Fibroblast of villous mesenchyme (primary cell): ENCODE data around the gene FMO4. TPM values are rescaled to one million over a fixed set of nuclear protein-coding genes. Genes with fewer than 3 reads are reported as not detected.
"Not testable (repeated sequence)": the region's sequence is repeated elsewhere in the genome, so short reads cannot be mapped to it uniquely, and the experiment has no call there.

ENCODE experiments used
- DNase-seq: peaks from one replicate; pipeline ENCODE4 v3.0.0-alpha.2; 2010; ENCODE audit warnings: low read depth
- H3K4me3 ChIP-seq: 2 replicates; pipeline ENCODE4 v1.5.1; 2011; ENCODE audit warnings: low read depth, mild to moderate bottlenecking, low read length
- total RNA-seq: library from RNA; depleted of rRNA; stranded (reverse); fragments of >200 nt; gene quantifications from 2 replicates; pipeline ENCODE4 v1.2.3, GENCODE V29; 2012
- TF ChIP-seq, protein P1 (sequence below): IDR thresholded peaks from 2 replicates; pipeline ENCODE4 v1.5.1; 2012; ENCODE audit warnings: low read depth, mild to moderate bottlenecking, low read length; ENCODE audit not compliant: insufficient read depth

FMO4 gene
- total RNA-seq, 1 donor, result 1.7 TPM

DNA sequence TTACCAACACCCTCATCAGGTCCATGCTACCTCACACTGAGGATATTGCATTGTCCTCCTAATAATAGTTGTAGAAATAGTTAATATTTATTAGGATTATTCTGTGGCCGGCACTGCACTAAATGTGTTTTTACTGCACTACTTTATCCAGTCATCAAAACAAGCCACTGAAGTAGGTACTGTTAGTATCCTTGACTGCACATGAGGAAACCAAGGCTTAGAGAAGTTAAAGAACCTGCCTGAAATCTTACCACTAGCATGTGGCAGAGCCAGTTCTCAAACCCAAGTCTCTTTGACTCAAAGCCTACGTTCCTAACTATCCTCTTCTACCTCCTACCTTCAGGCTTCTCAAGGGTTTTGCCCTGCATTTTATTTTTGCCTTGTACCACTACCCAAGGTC lies 34.7 kb upstream of the FMO4 start:
- TF ChIP-seq, protein P1, sequence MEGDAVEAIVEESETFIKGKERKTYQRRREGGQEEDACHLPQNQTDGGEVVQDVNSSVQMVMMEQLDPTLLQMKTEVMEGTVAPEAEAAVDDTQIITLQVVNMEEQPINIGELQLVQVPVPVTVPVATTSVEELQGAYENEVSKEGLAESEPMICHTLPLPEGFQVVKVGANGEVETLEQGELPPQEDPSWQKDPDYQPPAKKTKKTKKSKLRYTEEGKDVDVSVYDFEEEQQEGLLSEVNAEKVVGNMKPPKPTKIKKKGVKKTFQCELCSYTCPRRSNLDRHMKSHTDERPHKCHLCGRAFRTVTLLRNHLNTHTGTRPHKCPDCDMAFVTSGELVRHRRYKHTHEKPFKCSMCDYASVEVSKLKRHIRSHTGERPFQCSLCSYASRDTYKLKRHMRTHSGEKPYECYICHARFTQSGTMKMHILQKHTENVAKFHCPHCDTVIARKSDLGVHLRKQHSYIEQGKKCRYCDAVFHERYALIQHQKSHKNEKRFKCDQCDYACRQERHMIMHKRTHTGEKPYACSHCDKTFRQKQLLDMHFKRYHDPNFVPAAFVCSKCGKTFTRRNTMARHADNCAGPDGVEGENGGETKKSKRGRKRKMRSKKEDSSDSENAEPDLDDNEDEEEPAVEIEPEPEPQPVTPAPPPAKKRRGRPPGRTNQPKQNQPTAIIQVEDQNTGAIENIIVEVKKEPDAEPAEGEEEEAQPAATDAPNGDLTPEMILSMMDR, result no peak
- DNase-seq, result no peak
- no peak overlapping the region for H3K4me3 ChIP-seq

DNA sequence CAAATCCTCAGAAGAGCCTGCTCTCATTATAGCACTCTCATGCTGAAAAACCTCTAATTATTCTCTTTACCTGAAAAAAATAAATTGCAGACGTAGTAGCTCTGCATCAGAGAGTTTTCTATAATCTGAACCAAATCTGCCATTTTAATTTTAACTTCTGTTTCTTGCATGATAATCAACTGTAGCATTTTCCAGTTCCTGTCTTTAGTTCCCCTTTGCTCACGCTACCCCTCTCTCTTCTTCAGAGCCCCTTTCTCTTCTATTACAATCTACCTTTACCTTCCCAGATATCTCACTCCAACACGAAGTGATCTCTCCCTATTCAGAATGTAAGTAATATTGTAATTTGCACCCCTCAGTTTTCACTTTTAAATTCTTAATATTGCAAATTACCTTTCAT lies 34.3 kb upstream of the FMO4 start:
- DNase-seq, result no peak
- no peak overlapping the region for H3K4me3 ChIP-seq
- TF ChIP-seq, protein P1, result no peak

DNA sequence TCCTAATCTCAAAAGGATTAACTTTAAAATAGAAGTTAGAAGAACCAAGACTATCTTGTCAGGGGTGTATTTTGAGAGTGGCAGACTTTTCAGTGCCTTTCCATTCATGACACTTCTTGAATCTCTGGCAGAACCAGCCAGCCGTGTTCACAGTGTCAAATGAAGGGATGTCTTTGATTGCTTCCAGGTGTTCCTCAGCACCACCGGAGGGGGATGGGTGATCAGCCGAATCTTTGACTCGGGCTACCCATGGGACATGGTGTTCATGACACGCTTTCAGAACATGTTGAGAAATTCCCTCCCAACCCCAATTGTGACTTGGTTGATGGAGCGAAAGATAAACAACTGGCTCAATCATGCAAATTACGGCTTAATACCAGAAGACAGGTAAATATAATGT lies 33.4 kb upstream of the FMO4 start:
- TF ChIP-seq, protein P1, result no peak

DNA sequence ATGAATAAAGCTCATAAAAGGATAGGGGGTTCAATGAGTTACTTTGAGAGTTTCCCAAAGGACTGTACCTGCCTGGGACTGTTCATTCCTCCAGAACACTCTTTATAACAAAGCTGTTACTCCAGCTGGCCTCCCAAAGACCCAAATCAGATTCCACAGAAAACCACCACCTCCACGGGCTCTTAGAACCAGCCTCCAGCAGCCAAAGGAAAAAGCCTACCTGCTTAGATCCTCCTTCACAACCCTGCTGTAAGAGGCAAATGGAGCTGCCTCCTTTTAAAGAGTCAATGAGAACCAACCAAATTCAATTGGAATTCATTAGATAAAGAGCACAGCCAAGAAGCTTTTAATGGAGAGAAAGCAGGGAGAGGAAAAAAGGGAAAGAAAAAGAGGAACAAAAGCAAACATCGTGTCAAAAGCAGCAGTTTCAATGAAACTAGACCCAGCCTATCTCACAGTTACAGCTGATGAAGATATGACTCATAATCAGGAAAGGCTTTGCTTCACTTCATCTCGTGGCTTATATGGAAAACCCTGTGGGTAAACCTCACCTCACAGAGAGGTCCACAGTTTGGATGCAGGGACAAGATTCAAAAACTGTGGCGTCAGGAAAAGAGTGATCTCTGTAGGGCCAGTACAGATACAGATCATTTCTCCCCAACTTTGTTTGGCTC lies 27.8 kb upstream of the FMO4 start:
- no peak overlapping the region for H3K4me3 ChIP-seq
- TF ChIP-seq, protein P1, result no peak
- no peak for DNase-seq

More for the DNA sequence above, 33.4 kb upstream of the FMO4 start:
- DNase-seq, result no peak
- no peak overlapping the region for H3K4me3 ChIP-seq

DNA sequence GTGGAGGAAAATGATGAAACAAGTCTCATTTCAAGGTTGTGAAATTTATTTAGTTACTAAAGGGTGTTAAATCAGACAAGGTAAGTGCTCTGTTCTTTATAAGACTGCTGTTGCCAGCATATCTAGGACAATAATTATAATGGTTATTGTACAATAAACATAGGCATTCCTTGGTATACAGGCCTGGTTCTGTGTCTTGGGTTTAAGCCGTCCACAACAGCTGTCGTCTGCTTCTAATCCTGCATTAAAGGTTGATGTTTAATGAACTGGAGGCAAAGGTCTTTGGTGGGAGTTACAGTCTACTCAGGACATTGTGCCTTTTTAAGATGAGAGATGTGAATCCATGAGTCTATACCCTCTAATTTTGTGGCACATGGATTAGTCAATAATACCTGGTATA lies 23.4 kb upstream of the FMO4 start:
- H3K4me3 ChIP-seq, result no peak overlapping the region
- TF ChIP-seq, protein P1, result no peak
- no peak for DNase-seq

DNA sequence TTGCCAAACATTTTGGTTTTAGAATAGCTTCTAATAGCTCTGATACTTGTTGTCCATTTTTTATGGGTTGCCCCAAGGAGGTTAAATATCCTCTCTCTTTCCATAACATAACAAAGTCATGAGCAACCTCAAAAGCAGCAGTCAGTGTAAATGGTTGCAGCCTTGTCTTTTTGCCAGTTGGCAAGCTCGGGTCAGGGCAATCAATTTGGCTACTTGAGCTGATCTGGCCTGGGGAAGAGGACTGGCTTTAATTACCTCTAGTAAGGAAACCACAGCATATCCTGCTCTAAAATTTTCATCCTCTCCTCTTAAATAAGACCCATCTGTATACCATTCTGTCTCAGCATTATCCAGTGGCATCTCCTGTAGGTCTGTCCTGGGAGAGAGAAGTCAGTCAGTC lies 21.2 kb upstream of the FMO4 start:
- TF ChIP-seq, protein P1, result no peak
- DNase-seq, result peak; percentile 14
- H3K4me3 ChIP-seq, result no peak overlapping the region

DNA sequence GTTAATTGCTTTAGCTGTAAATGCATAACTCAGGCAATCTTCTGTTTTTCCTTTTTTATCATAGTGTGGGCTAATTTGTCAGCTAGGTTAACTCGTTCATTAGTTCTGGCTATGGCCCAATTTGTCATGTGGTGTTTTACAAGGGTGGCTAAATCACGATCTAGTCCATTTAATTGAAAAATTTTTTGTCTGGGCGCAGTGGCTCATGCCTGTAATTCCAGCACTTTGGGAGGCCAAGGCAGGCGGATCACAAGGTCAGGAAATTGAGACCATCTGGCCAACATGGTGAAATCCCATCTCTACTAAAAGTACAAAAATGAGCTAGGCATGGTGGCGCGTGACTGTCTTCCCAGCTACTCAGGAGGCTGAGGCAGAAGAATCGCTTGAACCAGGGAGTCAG lies 18.6 kb upstream of the FMO4 start:
- H3K4me3 ChIP-seq, result not testable (repeated sequence)
- DNase-seq, result peak; percentile 34
